NB4 (cell line): Measurements from ENCODE around the gene SCRN1.

ENCODE experiments used
- CTCF ChIP-seq: IDR thresholded peaks from one replicate; pipeline ENCODE4 v1.5.1; 2012; ENCODE audit warnings: low read depth, low read length
- MAX ChIP-seq: IDR thresholded peaks from 2 replicates; pipeline ENCODE4 v1.6.1; 2011; ENCODE audit warnings: low read depth, low read length
- POLR2A ChIP-seq: IDR thresholded peaks from 2 replicates; pipeline ENCODE4 v1.6.1; 2011; ENCODE audit warnings: mild to moderate bottlenecking; ENCODE audit not compliant: insufficient read length; ENCODE audit errors: extremely low read depth

- TF ChIP-seq CTCF (no peak), POLR2A (no peak), MAX (no peak)
Observed at GRCh38 chr7:29929018-29929807, 60.4 kb downstream of the SCRN1 start.
